Skeletal muscle cell (primary cell): ENCODE data around the gene LAMA4.
A peak's percentile ranks its signal among the peaks of the same experiment; 100 is the strongest.

Experiments
- DNase-seq: peaks from one replicate; pipeline ENCODE4 v3.0.0-alpha.2; 2010; ENCODE audit warnings: low read depth
- H3K4me3 ChIP-seq: 2 replicates; pipeline ENCODE4 v1.5.1; 2011; ENCODE audit warnings: low read depth, mild to moderate bottlenecking, control low read depth, low read length, moderate library complexity

Gene LAMA4, protein sequence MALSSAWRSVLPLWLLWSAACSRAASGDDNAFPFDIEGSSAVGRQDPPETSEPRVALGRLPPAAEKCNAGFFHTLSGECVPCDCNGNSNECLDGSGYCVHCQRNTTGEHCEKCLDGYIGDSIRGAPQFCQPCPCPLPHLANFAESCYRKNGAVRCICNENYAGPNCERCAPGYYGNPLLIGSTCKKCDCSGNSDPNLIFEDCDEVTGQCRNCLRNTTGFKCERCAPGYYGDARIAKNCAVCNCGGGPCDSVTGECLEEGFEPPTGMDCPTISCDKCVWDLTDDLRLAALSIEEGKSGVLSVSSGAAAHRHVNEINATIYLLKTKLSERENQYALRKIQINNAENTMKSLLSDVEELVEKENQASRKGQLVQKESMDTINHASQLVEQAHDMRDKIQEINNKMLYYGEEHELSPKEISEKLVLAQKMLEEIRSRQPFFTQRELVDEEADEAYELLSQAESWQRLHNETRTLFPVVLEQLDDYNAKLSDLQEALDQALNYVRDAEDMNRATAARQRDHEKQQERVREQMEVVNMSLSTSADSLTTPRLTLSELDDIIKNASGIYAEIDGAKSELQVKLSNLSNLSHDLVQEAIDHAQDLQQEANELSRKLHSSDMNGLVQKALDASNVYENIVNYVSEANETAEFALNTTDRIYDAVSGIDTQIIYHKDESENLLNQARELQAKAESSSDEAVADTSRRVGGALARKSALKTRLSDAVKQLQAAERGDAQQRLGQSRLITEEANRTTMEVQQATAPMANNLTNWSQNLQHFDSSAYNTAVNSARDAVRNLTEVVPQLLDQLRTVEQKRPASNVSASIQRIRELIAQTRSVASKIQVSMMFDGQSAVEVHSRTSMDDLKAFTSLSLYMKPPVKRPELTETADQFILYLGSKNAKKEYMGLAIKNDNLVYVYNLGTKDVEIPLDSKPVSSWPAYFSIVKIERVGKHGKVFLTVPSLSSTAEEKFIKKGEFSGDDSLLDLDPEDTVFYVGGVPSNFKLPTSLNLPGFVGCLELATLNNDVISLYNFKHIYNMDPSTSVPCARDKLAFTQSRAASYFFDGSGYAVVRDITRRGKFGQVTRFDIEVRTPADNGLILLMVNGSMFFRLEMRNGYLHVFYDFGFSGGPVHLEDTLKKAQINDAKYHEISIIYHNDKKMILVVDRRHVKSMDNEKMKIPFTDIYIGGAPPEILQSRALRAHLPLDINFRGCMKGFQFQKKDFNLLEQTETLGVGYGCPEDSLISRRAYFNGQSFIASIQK (N-terminal part only)

GRCh38 chr6:112253841-112254816 is at the start of gene LAMA4:
TSS of gene LAMA4 (minus strand) at chr6:112254567. CDS start at chr6:112254150, 417 bp downstream.
- no peak for DNase-seq
- peak within 1 kb of the TSS; percentile 82 for H3K4me3 ChIP-seq

DNA sequence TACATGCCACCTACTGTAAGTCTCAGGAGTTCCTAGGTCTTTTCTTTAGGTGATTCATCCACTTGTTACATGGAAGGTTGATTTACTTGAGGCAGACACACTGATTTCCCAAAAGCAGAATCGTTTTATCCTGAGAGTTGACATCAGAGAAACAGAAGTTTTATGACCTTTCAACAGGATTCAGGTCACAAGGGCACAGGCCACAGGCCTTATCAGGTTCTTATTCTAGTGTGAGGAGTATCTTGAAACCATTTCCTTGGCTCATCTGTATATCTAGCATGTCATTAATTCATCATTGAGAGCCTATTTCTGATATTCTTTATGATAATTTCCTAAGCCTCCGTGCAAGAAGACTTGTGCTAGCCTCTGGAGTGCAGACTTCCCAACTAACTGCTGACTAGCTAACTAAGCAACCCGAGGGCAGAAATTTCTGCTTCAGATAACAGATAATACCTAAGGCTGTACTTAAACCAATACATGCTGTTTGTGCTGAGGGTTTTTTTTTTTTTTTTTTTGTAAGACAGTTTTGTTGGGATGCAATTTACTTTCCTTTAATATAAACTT is 47.9 kb upstream of the LAMA4 start:
- no peak overlapping the region for H3K4me3 ChIP-seq
- DNase-seq = no peak

GRCh38 chr6:112300896-112301295 is 46.5 kb upstream of the LAMA4 start:
- no peak overlapping the region for H3K4me3 ChIP-seq
- no peak for DNase-seq

DNA sequence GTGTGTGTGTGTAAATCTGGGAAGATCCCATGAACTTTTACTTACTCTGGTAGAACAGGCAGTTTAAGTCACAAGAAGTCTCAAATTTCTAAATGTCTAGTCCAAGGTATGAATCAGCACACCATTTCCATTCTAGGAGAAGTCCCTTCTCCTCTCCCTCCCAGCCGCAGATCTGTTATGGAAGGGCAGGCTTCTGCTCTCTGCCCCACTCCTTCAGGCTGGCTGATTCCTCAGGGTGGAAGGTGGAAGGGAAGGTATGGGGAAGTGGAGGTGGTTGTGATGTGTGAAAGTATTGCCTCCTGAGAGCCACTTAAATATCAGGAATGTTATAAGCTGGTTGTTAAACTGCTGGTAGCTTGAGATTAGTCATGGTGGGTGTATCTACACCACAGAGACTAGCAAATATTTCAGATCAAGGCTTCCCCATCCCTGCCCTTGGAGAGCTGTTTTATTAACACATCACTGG is 44.5 kb upstream of the LAMA4 start:
- peak; percentile 87 for DNase-seq

GRCh38 chr6:112298021-112298745 is 43.8 kb upstream of the LAMA4 start:
- peak overlapping the region; percentile 23 for H3K4me3 ChIP-seq
- DNase-seq = peak; percentile 97

More for the DNA sequence above, 44.5 kb upstream of the LAMA4 start:
- H3K4me3 ChIP-seq = no peak overlapping the region

DNA sequence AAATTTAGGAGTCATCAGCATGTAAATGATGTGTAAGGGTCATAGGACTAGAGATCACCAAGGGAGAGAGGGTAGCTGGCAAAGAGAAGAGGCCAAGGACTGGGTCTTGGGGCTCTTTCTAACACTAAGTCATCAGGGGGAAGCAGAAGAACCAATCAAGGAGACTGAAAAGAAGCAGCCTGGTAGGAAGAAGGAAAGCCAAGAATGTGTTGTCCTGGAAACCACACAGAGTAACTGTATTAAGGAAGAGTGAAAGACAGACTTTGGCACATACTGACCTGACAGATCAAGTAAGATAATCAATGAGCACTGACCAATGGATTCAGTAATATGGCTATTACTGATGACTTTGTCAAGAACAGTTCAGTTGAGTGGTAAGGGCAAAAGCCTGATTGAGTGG is 42.3 kb upstream of the LAMA4 start:
- no peak for DNase-seq
- no peak overlapping the region for H3K4me3 ChIP-seq

DNA sequence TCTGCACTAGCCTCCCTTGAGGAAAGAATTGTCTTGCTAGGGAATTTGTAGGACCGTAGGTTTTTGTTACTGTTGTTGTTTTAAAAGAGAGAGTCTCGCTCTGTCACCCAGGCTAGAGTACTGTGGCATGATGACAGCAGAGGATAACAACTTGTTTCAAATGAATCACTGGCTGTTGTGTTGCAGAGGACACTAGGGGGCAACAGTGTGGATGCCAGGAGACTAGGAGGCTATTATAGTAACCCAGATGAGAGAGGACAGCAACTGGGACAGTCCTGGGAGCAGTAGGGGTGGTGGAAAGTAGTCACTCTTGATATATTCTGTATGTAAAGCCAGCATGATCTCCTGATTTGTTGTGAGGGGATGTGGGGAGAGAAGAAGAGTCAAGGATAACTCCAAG is 41.8 kb upstream of the LAMA4 start:
- DNase-seq = no peak

DNA sequence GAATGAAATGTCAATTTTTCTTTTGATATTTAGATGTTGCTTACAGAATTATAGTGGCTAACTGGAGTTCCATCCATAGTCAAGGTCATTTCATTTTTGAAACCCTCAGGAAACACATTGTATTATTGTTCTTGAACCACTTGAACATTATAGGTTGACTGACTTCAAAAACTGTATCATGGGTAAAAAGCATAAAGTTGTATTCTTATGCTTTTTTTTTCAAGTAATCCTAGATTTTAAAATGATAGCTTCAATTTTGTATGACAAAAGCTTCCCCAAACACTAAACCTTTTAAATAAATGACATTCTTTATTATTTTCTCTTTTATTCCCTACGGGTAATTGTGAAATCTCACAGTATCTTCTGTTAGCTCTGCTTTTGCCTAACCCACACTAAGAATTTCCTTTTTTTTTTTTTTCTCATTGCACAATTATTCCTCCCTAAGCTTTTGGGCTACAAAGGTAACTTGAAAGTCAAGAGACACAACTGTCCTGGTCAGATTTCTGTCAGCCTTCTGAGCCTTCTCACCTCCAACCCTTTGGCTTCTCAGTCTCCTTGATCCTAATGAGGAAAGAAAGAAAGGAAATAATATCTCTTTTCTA is 36.9 kb upstream of the LAMA4 start:
- no peak overlapping the region for H3K4me3 ChIP-seq
- no peak for DNase-seq

More for the DNA sequence above, 41.8 kb upstream of the LAMA4 start:
- H3K4me3 ChIP-seq = no peak overlapping the region

GRCh38 chr6:112289038-112289566 is 34.7 kb upstream of the LAMA4 start:
- DNase-seq = peak; percentile 98
- no peak overlapping the region for H3K4me3 ChIP-seq

- DNase-seq = no peak
- H3K4me3 ChIP-seq = no peak overlapping the region
These were observed 34.1 kb upstream of the LAMA4 start for GRCh38 chr6:112288475-112288874.

DNA sequence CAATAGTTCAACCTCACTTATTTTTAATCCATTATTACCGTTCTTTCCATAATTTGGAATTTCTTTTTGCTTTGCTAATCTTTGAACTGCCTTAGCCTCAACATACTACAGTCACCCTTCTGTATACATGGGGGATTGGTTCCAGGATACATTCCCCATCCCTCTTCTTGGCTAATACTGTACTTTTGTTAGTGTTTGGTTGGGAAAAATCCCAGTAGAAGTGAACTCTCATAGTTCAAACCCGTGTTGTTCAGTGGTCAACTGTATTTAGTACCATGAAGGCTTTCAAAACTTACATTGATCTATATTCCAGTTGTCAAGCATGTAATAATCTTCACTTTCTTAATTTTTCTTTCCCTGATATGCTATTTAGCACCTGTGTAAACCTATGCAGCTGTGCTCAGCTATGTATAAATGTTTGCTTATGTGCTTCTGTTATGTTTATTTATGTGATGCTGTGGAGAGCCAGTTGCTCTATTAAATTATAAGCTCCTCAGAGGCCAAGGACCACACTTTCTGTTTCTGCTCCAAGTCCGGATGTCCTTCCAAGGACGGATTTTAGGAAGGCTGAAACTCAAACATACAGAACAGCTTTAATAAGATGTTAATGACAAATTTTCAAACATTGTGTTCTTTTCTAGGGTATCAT is 33.3 kb upstream of the LAMA4 start:
- DNase-seq = no peak
- no peak overlapping the region for H3K4me3 ChIP-seq

- DNase-seq = no peak
- no peak overlapping the region for H3K4me3 ChIP-seq
These were observed 32.3 kb upstream of the LAMA4 start for GRCh38 chr6:112286500-112287144.

- no peak overlapping the region for H3K4me3 ChIP-seq
- no peak for DNase-seq
These were observed 31.6 kb upstream of the LAMA4 start for GRCh38 chr6:112286010-112286409.

DNA sequence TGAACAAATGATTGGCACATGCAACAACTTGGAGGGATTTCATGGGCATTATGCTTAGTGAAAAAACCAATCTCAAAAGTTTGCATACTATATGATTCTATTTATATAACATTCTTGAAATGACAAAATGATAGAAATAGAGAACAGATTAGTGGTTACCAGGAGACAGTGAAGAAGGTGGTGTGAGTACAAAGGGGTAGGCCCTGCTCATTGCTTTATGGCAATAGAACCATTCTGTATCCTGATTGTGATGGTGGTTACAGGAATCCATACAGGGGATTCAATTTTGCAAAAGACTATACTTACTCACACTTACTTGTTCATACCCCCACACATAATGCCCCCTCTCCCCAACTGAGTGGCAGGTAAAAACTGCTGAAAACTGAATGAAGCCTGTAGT is 30.2 kb upstream of the LAMA4 start:
- no peak overlapping the region for H3K4me3 ChIP-seq
- DNase-seq = no peak

DNA sequence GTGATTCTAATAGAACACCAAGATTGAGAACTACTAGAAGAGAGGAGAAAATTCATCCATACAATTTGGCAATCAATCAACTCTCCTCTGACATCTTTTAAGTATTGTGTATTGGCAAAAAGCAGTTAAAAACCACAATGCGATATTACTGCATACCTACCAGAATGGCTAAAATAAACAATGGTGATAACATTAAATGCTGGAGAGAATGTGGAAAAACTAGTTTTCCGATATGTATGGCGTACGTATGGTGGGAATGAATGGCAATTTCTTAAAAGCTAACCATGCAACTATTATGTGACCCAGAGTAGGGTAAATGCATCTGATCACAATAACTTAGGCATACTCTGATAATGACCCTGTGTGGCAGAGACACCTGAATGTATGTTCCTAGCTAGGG is 29.3 kb upstream of the LAMA4 start:
- DNase-seq = no peak
- H3K4me3 ChIP-seq = no peak overlapping the region
